SU-DHL-6 (cell line): ENCODE measurements around the gene CTNNAL1.

Experiments used
- H2AFZ ChIP-seq: fragments of 200-600 bp; sonication (generic); 2 replicates; pipeline ENCODE4 v1.6.1; 2014; ENCODE audit warnings: low read depth, mild to moderate bottlenecking, moderate library complexity, mixed read lengths, antibody characterized with exemption, low read length; ENCODE audit not compliant: severe bottlenecking
- H3F3A ChIP-seq: fragments of 200-600 bp; shearing (Covaris generic); 2 replicates; pipeline ENCODE4 v1.6.0; 2016; ENCODE audit warnings: antibody characterized with exemption, mild to moderate bottlenecking; ENCODE audit not compliant: insufficient read depth
- H3K27ac ChIP-seq: fragments of 200-600 bp; sonication (generic); 2 replicates; pipeline ENCODE4 v1.5.1; 2016; ENCODE audit warnings: low read depth, mild to moderate bottlenecking, low read length, moderate library complexity, mixed read lengths
- H3K27me3 ChIP-seq: fragments of 200-600 bp; sonication (generic), shearing (Covaris generic); 2 replicates; pipeline ENCODE4 v1.6.0; 2014; ENCODE audit warnings: mild to moderate bottlenecking, low read length
- H3K36me3 ChIP-seq: fragments of 200-600 bp; sonication (generic); 2 replicates; pipeline ENCODE4 v1.6.1; 2014; ENCODE audit warnings: mild to moderate bottlenecking, low read length, mixed read lengths
- H3K4me2 ChIP-seq: fragments of 300-600, 200-600 bp; shearing (Covaris generic), sonication (generic); 2 replicates; pipeline ENCODE4 v1.6.0; 2014; ENCODE audit warnings: low read length, low read depth, mild to moderate bottlenecking; ENCODE audit not compliant: poor library complexity, severe bottlenecking
- H3K4me3 ChIP-seq: fragments of 200-600 bp; sonication (generic); 2 replicates; pipeline ENCODE4 v1.5.1; 2014; ENCODE audit warnings: antibody characterized with exemption, low read length, mild to moderate bottlenecking, mixed read lengths; ENCODE audit not compliant: insufficient read depth, poor library complexity, severe bottlenecking
- H3K79me2 ChIP-seq: fragments of 200-600 bp; sonication (generic); 2 replicates; pipeline ENCODE4 v1.6.1; 2014; ENCODE audit warnings: mild to moderate bottlenecking, low read length, moderate library complexity; ENCODE audit not compliant: insufficient read depth
- H3K9ac ChIP-seq: fragments of 200-600 bp; sonication (generic); 2 replicates; pipeline ENCODE4 v1.7.0; 2014; ENCODE audit warnings: mild to moderate bottlenecking, low read length
- H3K9me2 ChIP-seq: fragments of 200-600 bp; sonication (generic); replicated peaks from 2 replicates; pipeline ENCODE4 v1.6.1; 2014; ENCODE audit warnings: low read length; ENCODE audit not compliant: insufficient read depth
- H3K9me3 ChIP-seq: fragments of 200-600 bp; sonication (generic); 2 replicates; pipeline ENCODE4 v1.6.1; 2014; ENCODE audit warnings: low read length, mixed read lengths; ENCODE audit not compliant: insufficient read depth
- H4K20me1 ChIP-seq: fragments of 200-600 bp; sonication (generic); 2 replicates; pipeline ENCODE4 v1.6.1; 2014; ENCODE audit warnings: low read depth, mild to moderate bottlenecking, antibody characterized with exemption, low read length, moderate library complexity, mixed read lengths
- CTCF ChIP-seq: fragments of 200-600 bp; sonication (generic); IDR thresholded peaks from one replicate; pipeline ENCODE4 v1.5.1; 2017; ENCODE audit warnings: antibody characterized with exemption, mild to moderate bottlenecking, low read length, moderate library complexity; ENCODE audit not compliant: insufficient read depth, poor library complexity, severe bottlenecking
- EZH2phosphoT487 ChIP-seq: fragments of 200-600 bp; sonication (generic), shearing (Covaris generic); conservative IDR thresholded peaks from 2 replicates; pipeline ENCODE4 v1.6.1; 2018; ENCODE audit warnings: mild to moderate bottlenecking, antibody characterized with exemption, low read length, moderate library complexity, mixed read lengths

CTNNAL1 gene

GRCh38 chr9:109020581-109021511 lies 7.5 kb upstream of the CTNNAL1 start:
- Histone ChIP-seq H3K4me2 (no peak overlapping the region), H3K9me2 (no peaks in the 10 kb centered on the region), H3K9ac (no peak overlapping the region), H3K36me3 (peaks cover 10% of the 10 kb centered on the region; the same call in 1 of the 2 replicates), H3K27me3 (no peaks in the 10 kb centered on the region), H3K79me2 (0 out of 2 replicates have a peak, but pooled peaks cover 6% of the 10 kb centered on the region), H3K27ac (no peak overlapping the region), H3F3A (peaks cover 7% of the 10 kb centered on the region), H3K9me3 (no peaks in the 10 kb centered on the region), H3K4me3 (no peak overlapping the region), H4K20me1 (no peaks in the 10 kb centered on the region), H2AFZ (no peak overlapping the region)
- TF ChIP-seq EZH2phosphoT487 (no peak), CTCF (no peak)

- H3K9ac ChIP-seq: no peak overlapping the region
- no peak overlapping the region for H3K4me3 ChIP-seq
- H3F3A ChIP-seq: peaks cover 14% of the 10 kb centered on the region
- H3K79me2 ChIP-seq: 0 out of 2 replicates have a peak, but pooled peaks cover 6% of the 10 kb centered on the region
- no peak overlapping the region for H3K27ac ChIP-seq
- H3K27me3 ChIP-seq: no peaks in the 10 kb centered on the region
- no peaks in the 10 kb centered on the region for H4K20me1 ChIP-seq
- no peaks in the 10 kb centered on the region for H3K9me2 ChIP-seq
- H3K4me2 ChIP-seq: no peak overlapping the region
- peaks cover 10% of the 10 kb centered on the region; the same call in 1 of the 2 replicates for H3K36me3 ChIP-seq
- TF ChIP-seq CTCF: no peak
- no peak for TF ChIP-seq EZH2phosphoT487
- no peak overlapping the region for H2AFZ ChIP-seq
- H3K9me3 ChIP-seq: no peaks in the 10 kb centered on the region
These were observed 6.8 kb upstream of the CTNNAL1 start for GRCh38 chr9:109020113-109020512.

GRCh38 chr9:109019420-109019819 lies 6.1 kb upstream of the CTNNAL1 start:
- no peak overlapping the region for H3K27ac ChIP-seq
- H3K9me3 ChIP-seq: no peaks in the 10 kb centered on the region
- no peak overlapping the region for H2AFZ ChIP-seq
- no peak overlapping the region for H3K9ac ChIP-seq
- no peaks in the 10 kb centered on the region for H4K20me1 ChIP-seq
- H3K4me3 ChIP-seq: no peak overlapping the region
- peaks cover 21% of the 10 kb centered on the region for H3F3A ChIP-seq
- H3K36me3 ChIP-seq: peaks cover 10% of the 10 kb centered on the region; the same call in 1 of the 2 replicates
- TF ChIP-seq EZH2phosphoT487: no peak
- no peaks in the 10 kb centered on the region for H3K9me2 ChIP-seq
- H3K4me2 ChIP-seq: no peak overlapping the region
- no peaks in the 10 kb centered on the region for H3K27me3 ChIP-seq
- H3K79me2 ChIP-seq: 0 out of 2 replicates have a peak, but pooled peaks cover 6% of the 10 kb centered on the region

GRCh38 chr9:109017493-109017892 lies 4.2 kb upstream of the CTNNAL1 start:
- no peaks in the 10 kb centered on the region for H4K20me1 ChIP-seq
- TF ChIP-seq EZH2phosphoT487 (no peak), CTCF (no peak)
- peaks cover 1% of the 10 kb centered on the region; the same call in 1 of the 2 replicates for H3K79me2 ChIP-seq
- no peaks in the 10 kb centered on the region for H3K9me3 ChIP-seq
- H3K9ac ChIP-seq: no peak overlapping the region
- H3K27me3 ChIP-seq: no peaks in the 10 kb centered on the region
- H3K27ac ChIP-seq: no peak overlapping the region
- H3F3A ChIP-seq: peaks cover 29% of the 10 kb centered on the region
- no peak overlapping the region for H3K4me2 ChIP-seq
- H3K4me3 ChIP-seq: no peak overlapping the region
- no peaks in the 10 kb centered on the region for H3K9me2 ChIP-seq
- peaks cover 10% of the 10 kb centered on the region; the same call in 1 of the 2 replicates for H3K36me3 ChIP-seq
- H2AFZ ChIP-seq: no peak overlapping the region
